ENCODE data around the gene SPPL2B. TPM values are rescaled to one million over a fixed set of nuclear protein-coding genes. Genes with fewer than 3 reads are reported as not detected.

Gene SPPL2B
- total RNA-seq, 4 donors from 2014 or later = 18.5 to 32.7 (median 30.9) TPM

DNA sequence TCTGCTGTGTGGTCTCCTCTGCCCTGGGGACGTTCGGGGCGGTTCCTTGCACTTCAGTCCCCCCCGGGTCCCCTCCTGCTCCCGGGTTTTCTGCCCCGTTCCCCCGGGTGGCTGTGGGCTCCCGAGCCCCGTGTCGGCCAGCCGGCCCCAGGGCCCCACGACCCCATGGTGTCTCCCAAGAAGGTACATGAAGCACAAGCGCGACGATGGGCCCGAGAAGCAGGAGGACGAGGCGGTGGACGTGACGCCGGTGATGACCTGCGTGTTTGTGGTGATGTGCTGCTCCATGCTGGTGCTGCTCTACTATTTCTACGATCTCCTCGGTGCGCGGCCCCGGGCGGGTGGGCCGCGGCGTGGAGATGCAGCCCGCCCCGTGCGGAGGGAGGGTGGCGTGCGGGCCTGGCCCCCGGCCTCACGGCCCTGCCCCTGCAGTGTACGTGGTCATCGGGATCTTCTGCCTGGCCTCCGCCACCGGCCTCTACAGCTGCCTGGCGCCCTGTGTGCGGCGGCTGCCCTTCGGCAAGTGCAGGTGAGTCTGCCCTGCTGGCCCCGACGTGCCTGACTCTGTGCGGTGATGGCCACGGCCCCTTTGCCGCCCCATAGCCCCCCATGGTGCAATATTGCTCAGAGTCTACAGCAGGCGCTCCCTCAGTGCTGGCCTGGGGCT is 11.3 kb downstream of the SPPL2B start:
- no peaks in the 10 kb centered on the region for H3K9me3 ChIP-seq
- no CpG with 5 or more reads among the region's 52 CpGs for WGBS, 2 donors (ENCODE audit: low coverage in 1 of 2)
- no peak for ATAC-seq
- TF ChIP-seq POLR2A (IDR thresholded peaks at IDR 0.05) (no peak), EP300 (IDR thresholded peaks at IDR 0.05) (no peak), CTCF (IDR thresholded peaks at IDR 0.05) (no peak), POLR2AphosphoS5 (IDR thresholded peaks at IDR 0.05) (no peak)
- H3K36me3 ChIP-seq = peaks cover 0 to 71% of the 10 kb centered on the region in 2 donors
- no peaks in the 10 kb centered on the region for H3K27me3 ChIP-seq
- no peak overlapping the region for H3K4me3 ChIP-seq
- H3K4me1 ChIP-seq = no peaks in the 10 kb centered on the region
- H3K27ac ChIP-seq = no peak overlapping the region

DNA sequence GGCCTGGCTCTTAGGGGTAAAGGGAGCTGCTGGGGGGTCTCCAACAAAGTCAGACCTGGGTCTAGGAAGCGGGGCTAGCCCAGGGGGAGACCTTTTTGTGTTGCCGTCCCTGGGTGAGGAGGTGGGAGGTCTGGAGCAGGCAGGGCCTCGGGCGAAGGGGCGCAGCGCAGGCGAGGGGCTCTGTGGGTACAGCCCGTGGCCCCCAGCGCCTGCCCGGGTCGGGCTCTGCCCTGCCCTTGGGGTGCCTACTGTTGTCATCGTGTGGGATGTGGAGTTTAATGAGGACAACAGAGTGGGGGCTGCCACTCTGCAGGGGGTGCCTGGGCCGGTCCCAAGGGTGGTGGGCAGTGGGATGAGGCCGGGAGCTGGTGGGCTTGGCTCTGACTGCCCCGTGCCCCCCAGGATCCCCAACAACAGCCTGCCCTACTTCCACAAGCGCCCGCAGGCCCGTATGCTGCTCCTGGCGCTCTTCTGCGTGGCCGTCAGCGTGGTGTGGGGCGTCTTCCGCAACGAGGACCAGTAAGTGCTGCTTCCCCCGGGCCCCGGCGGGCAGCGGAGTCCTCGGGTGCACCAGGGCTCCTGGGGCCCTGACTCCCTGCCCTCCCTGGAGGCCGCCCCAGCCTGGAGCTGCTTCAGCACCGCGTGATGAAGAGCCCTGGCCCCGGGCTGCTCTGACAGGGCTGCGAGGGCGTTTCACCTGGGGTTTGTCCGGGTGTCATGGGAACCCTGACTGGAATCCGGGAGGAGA is 12.2 kb downstream of the SPPL2B start:
- H3K9me3 ChIP-seq = no peaks in the 10 kb centered on the region
- H3K27ac ChIP-seq = no peak overlapping the region
- no peak overlapping the region for H3K4me3 ChIP-seq
- no peak for ATAC-seq
- TF ChIP-seq CTCF (IDR thresholded peaks at IDR 0.05) = no peak
- no peak for TF ChIP-seq EP300 (IDR thresholded peaks at IDR 0.05)
- no peak for TF ChIP-seq POLR2AphosphoS5 (IDR thresholded peaks at IDR 0.05)
- no peak for TF ChIP-seq POLR2A (IDR thresholded peaks at IDR 0.05)
- H3K36me3 ChIP-seq = peaks cover 0 to 79% of the 10 kb centered on the region in 2 donors
- no peaks in the 10 kb centered on the region for H3K27me3 ChIP-seq
- H3K4me1 ChIP-seq = no peaks in the 10 kb centered on the region
- 88% methylated on average over 12 of the region's 38 CpGs; no CpG with 5 or more reads in 1 of the 2 donors for WGBS, 2 donors (ENCODE audit: low coverage in 1 of 2)

DNA sequence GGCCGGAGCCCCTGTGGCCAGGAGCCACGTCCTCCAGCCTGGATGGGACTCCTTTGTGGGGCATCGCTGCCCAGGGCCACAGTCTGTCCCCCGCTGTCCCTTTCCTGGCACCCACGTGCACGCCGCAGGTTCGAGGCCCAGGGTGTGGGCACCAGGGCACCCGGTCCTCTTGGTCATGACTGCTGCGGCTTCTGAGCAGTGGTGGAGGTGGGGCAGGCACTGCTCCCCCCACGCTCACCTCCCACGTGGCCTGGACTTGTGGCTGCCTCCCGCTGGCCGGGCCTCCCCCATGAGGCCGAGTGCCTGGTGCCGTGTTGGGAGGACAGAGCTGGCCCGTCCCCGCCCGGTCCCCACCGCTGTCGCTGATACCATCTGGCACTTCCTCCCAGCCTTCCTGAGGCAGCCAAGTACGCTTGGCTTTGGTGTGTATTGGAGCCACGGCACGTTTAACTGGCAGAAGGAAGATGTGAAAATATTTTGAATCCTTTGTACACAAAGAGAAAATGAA is 12.8 kb downstream of the SPPL2B start:
- H3K27me3 ChIP-seq = no peaks in the 10 kb centered on the region
- no peak overlapping the region for H3K4me3 ChIP-seq
- ATAC-seq = no peak
- no peaks in the 10 kb centered on the region for H3K9me3 ChIP-seq
- TF ChIP-seq POLR2AphosphoS5 (IDR thresholded peaks at IDR 0.05) = no peak
- no peak for TF ChIP-seq POLR2A (IDR thresholded peaks at IDR 0.05)
- TF ChIP-seq EP300 (IDR thresholded peaks at IDR 0.05) = no peak
- H3K36me3 ChIP-seq = peaks cover 0 to 85% of the 10 kb centered on the region in 2 donors
- no peaks in the 10 kb centered on the region for H3K4me1 ChIP-seq
- H3K27ac ChIP-seq = no peak overlapping the region
- 60% methylated on average over 1 of the region's 24 CpGs; no CpG with 5 or more reads in 1 of the 2 donors for WGBS, 2 donors (ENCODE audit: low coverage in 1 of 2)

- Histone ChIP-seq H3K36me3 (peaks cover 0 to 92% of the 10 kb centered on the region in 2 donors), H3K27ac (no peak overlapping the region), H3K9me3 (no peaks in the 10 kb centered on the region), H3K4me3 (no peak overlapping the region), H3K4me1 (no peaks in the 10 kb centered on the region), H3K27me3 (no peaks in the 10 kb centered on the region)
- WGBS, 2 donors (ENCODE audit: low coverage in 1 of 2) = 93 to 100% methylated on average over 3 of the region's 15 CpGs
- no peak for ATAC-seq
- TF ChIP-seq POLR2A (IDR thresholded peaks at IDR 0.05) (no peak), POLR2AphosphoS5 (IDR thresholded peaks at IDR 0.05) (no peak), EP300 (IDR thresholded peaks at IDR 0.05) (no peak), CTCF (IDR thresholded peaks at IDR 0.05) (no peak)
Measured at GRCh38 chr19:2341982-2342381, 13.5 kb downstream of the SPPL2B start.

- H3K4me1 ChIP-seq = no peaks in the 10 kb centered on the region
- H3K4me3 ChIP-seq = no peak overlapping the region
- no peak for TF ChIP-seq POLR2AphosphoS5 (IDR thresholded peaks at IDR 0.05)
- TF ChIP-seq EP300 (IDR thresholded peaks at IDR 0.05) = no peak
- no peak for TF ChIP-seq POLR2A (IDR thresholded peaks at IDR 0.05)
- TF ChIP-seq CTCF (IDR thresholded peaks at IDR 0.05) = no peak
- H3K9me3 ChIP-seq = no peaks in the 10 kb centered on the region
- WGBS, 2 donors (ENCODE audit: low coverage in 1 of 2) = 70% methylated on average over 2 of the region's 29 CpGs; no CpG with 5 or more reads in 1 of the 2 donors
- H3K27me3 ChIP-seq = no peaks in the 10 kb centered on the region
- no peak for ATAC-seq
- peaks cover 0 to 85% of the 10 kb centered on the region in 2 donors for H3K36me3 ChIP-seq
- H3K27ac ChIP-seq = no peak overlapping the region
Measured at GRCh38 chr19:2342656-2343288, 14.3 kb downstream of the SPPL2B start.

All from gastroesophageal sphincter (tissue), 4 donors.